CD14-positive monocyte (primary cell): ENCODE data around the gene TECPR2. TPM values are rescaled to one million over a fixed set of nuclear protein-coding genes. Genes with fewer than 3 reads are reported as not detected.

ENCODE experiments used
- DNase-seq, 3 donors: peaks; one replicate each; pipeline ENCODE4 v3.0.0-alpha.2; 2011 to 2022
- H2AFZ ChIP-seq: 2 replicates; pipeline ENCODE4 v1.6.0; 2012; ENCODE audit warnings: mild to moderate bottlenecking, low read depth, low read length, inconsistent platforms; ENCODE audit not compliant: insufficient read depth, poor library complexity, severe bottlenecking
- H3K27ac ChIP-seq, 2 donors: 1 replicate in 1 of 2; 2 replicates in 1 of 2; pipeline ENCODE4 v1.5.1; 2012 to 2013; ENCODE audit warnings: low read length in 2 of 2, control low read depth in 1 of 2, inconsistent platforms in 1 of 2, low read depth in 1 of 2, mild to moderate bottlenecking in 1 of 2
- H3K27me3 ChIP-seq, 2 donors: one replicate each; pipeline versions ENCODE4 v1.6.0 to v1.6.1; 2011 to 2013; ENCODE audit warnings: low read length in 2 of 2; ENCODE audit not compliant: control insufficient read depth in 2 of 2, insufficient read depth in 2 of 2
- H3K36me3 ChIP-seq, 2 donors: replicated peaks in 1 of 2; 1 replicate in 1 of 2; 2 replicates in 1 of 2; pipeline versions ENCODE4 v1.5.1 to v1.6.1; 2012 to 2013; ENCODE audit warnings: low read length in 2 of 2, control low read depth in 1 of 2, inconsistent platforms in 1 of 2, mild to moderate bottlenecking in 1 of 2; ENCODE audit not compliant: insufficient read depth in 2 of 2, control insufficient read depth in 1 of 2
- H3K4me1 ChIP-seq, 2 donors: 1 replicate in 1 of 2; 2 replicates in 1 of 2; pipeline versions ENCODE4 v1.5.1 to v1.6.1; 2012 to 2013; ENCODE audit warnings: low read length in 2 of 2, control low read depth in 1 of 2, inconsistent platforms in 1 of 2, mild to moderate bottlenecking in 1 of 2, moderate library complexity in 1 of 2; ENCODE audit not compliant: insufficient read depth in 2 of 2, control insufficient read depth in 1 of 2
- H3K4me2 ChIP-seq: replicated peaks from 2 replicates; pipeline ENCODE3; 2012; ENCODE audit warnings: low read length, moderate library complexity, mild to moderate bottlenecking; ENCODE audit not compliant: poor library complexity, severe bottlenecking; ENCODE audit errors: extremely low read depth
- H3K4me3 ChIP-seq, 3 experiments: fragments of 200-600 bp in 1 of 3; sonication (generic) in 1 of 3; replicated peaks in 1 of 3; 1 replicate in 2 of 3; 2 replicates in 1 of 3; pipeline ENCODE4 v1.5.1; 2011 to 2013; ENCODE audit warnings: low read length in 3 of 3, mild to moderate bottlenecking in 3 of 3, control low read depth in 2 of 3, low read depth in 2 of 3, inconsistent platforms in 1 of 3, moderate library complexity in 1 of 3
- H3K79me2 ChIP-seq: 2 replicates; pipeline ENCODE4 v1.6.0; 2012; ENCODE audit warnings: mild to moderate bottlenecking, control low read depth, inconsistent platforms, low read length, moderate library complexity; ENCODE audit not compliant: insufficient read depth
- H3K9ac ChIP-seq: 2 replicates; pipeline ENCODE4 v1.6.0; 2017; ENCODE audit warnings: low read length, mild to moderate bottlenecking; ENCODE audit not compliant: insufficient read depth, poor library complexity, severe bottlenecking
- H3K9me3 ChIP-seq, 2 donors: replicated peaks in 1 of 2; 1 replicate in 1 of 2; 2 replicates in 1 of 2; pipeline versions ENCODE4 v1.5.1 to v1.6.1; 2012 to 2013; ENCODE audit warnings: low read length in 2 of 2, control low read depth in 1 of 2; ENCODE audit not compliant: control insufficient read depth in 1 of 2, insufficient read depth in 1 of 2
- H4K20me1 ChIP-seq: 2 replicates; pipeline ENCODE4 v1.6.0; 2012; ENCODE audit warnings: mild to moderate bottlenecking, low read length, control low read depth, moderate library complexity; ENCODE audit not compliant: insufficient read depth
- H3K27ac Mint-ChIP-seq, 7 donors: one replicate each; pipeline ENCODE4 v1.8.0; 2020; ENCODE audit warnings: mild to moderate bottlenecking in 7 of 7, mixed read lengths in 7 of 7, moderate library complexity in 6 of 7, inconsistent platforms in 2 of 7
- H3K27me3 Mint-ChIP-seq, 3 donors: one replicate each; pipeline ENCODE4 v1.8.0; 2021 to 2022; ENCODE audit warnings: low read depth in 3 of 3, mild to moderate bottlenecking in 3 of 3, mixed read lengths in 3 of 3, moderate library complexity in 3 of 3, inconsistent platforms in 1 of 3
- H3K36me3 Mint-ChIP-seq, 2 donors: one replicate each; pipeline ENCODE4 v1.8.0; 2020; ENCODE audit warnings: mixed read lengths in 2 of 2, inconsistent platforms in 1 of 2, mild to moderate bottlenecking in 1 of 2
- H3K4me1 Mint-ChIP-seq: one replicate; pipeline ENCODE4 v1.8.0; 2020; ENCODE audit warnings: mild to moderate bottlenecking, mixed read lengths
- H3K4me3 Mint-ChIP-seq, 2 donors: one replicate each; pipeline ENCODE4 v1.8.0; 2020; ENCODE audit warnings: mild to moderate bottlenecking in 2 of 2, mixed read lengths in 2 of 2, moderate library complexity in 1 of 2
- H3K9me3 Mint-ChIP-seq, 7 donors: one replicate each; pipeline ENCODE4 v1.8.0; 2020 to 2022; ENCODE audit warnings: mixed read lengths in 7 of 7, mild to moderate bottlenecking in 6 of 7, moderate library complexity in 6 of 7, inconsistent platforms in 2 of 7
- CTCF ChIP-seq: fragments of 200-600 bp; IDR thresholded peaks from one replicate; pipeline ENCODE4 v1.8.0; 2022; ENCODE audit warnings: antibody characterized with exemption, mild to moderate bottlenecking
- WGBS: methylation state at CpG from one replicate; pipeline ENCODE4 v1.1.5; 2013; ENCODE audit warnings: missing lambda C conversion rate; ENCODE audit not compliant: insufficient coverage; 5-methylcytosine and 5-hydroxymethylcytosine counted together
- intact Hi-C, 2 donors: fragments of 100-400 bp; cut with micrococcal nuclease; formaldehyde crosslinking; loops; one replicate each; pipeline versions ENCODE4 v1.15.0 to v1.15.1; 2023
- polyA plus RNA-seq, 3 donors: library from polyadenylated mRNA; depleted of rRNA in 1 of 3; unstranded in 2 of 3; stranded (reverse) in 1 of 3; fragments of 300-500 nt in 2 of 3; fragments of >200 nt in 1 of 3; fragmentation: Illumina TruSeq in 2 of 3; gene quantifications; 1 replicate in 2 of 3; 2 replicates in 1 of 3; pipeline ENCODE4 v1.2.3, GENCODE V29; 2012 to 2021

The TECPR2 gene
- polyA plus RNA-seq, 3 donors = 2.8 to 10.4 (median 6.4) TPM

DNA sequence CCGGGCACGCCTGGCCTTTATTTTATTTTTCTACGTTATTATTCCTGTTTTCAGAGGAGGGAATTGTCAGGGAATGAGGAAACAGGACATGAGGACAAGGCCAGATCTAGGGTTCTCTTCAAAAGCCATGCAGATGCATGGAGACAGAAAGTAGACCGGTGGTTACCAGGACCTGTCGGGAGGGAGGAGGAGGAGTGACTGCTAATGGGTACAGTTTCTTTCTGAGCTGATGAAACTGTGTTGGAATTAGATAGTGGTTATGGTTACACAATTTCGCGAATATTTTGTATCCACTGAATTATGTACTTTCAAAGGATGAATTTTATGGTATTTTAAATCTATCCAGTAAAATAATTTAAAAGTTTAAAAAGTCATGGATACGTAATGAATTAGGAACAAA lies 31.9 kb upstream of the TECPR2 start:
- H3K27ac ChIP-seq = no peak overlapping the region
- no peaks in the 10 kb centered on the region for H4K20me1 ChIP-seq
- Mint-ChIP-seq H3K27ac (no peak overlapping the region), H3K4me3 (no peak overlapping the region), H3K27me3 (peaks cover 0 to 2% (median 1%) of the 10 kb centered on the region in 3 donors), H3K9me3 (no peaks in the 10 kb centered on the region), H3K36me3 (peaks cover 30 to 42% of the 10 kb centered on the region in 2 donors), H3K4me1 (peaks cover 8% of the 10 kb centered on the region)
- H3K9me3 ChIP-seq = no peaks in the 10 kb centered on the region
- no peaks in the 10 kb centered on the region for H3K79me2 ChIP-seq
- no peaks in the 10 kb centered on the region for H3K4me1 ChIP-seq
- no peak overlapping the region for H3K4me3 ChIP-seq
- 100% methylated on average over 1 of the region's 8 CpGs for WGBS
- intact Hi-C loops = no loop called here
- DNase-seq = no peak
- H3K27me3 ChIP-seq = no peaks in the 10 kb centered on the region
- no peak for TF ChIP-seq CTCF
- peaks cover 0 to 22% of the 10 kb centered on the region in 2 donors for H3K36me3 ChIP-seq
- H3K4me2 ChIP-seq = no peak overlapping the region
- no peak overlapping the region for H2AFZ ChIP-seq
- H3K9ac ChIP-seq = no peak overlapping the region

GRCh38 chr14:102333390-102333789 lies 29.4 kb upstream of the TECPR2 start:
- no peak for DNase-seq
- H3K4me3 Mint-ChIP-seq = no peak overlapping the region
- Histone ChIP-seq H3K27ac (peak overlapping the region in 1 of 2 donors; percentile 41), H2AFZ (no peak overlapping the region), H3K4me2 (no peak overlapping the region), H4K20me1 (no peaks in the 10 kb centered on the region), H3K9ac (no peak overlapping the region), H3K27me3 (no peaks in the 10 kb centered on the region), H3K9me3 (no peaks in the 10 kb centered on the region), H3K79me2 (no peaks in the 10 kb centered on the region), H3K4me3 (no peak overlapping the region), H3K36me3 (peaks cover 4 to 34% of the 10 kb centered on the region in 2 donors), H3K4me1 (no peaks in the 10 kb centered on the region)
- no peak for TF ChIP-seq CTCF
- H3K4me1 Mint-ChIP-seq = peaks cover 12% of the 10 kb centered on the region
- H3K9me3 Mint-ChIP-seq = peaks cover 0 to 3% (median 0%) of the 10 kb centered on the region in 7 donors
- peaks cover 40 to 59% of the 10 kb centered on the region in 2 donors for H3K36me3 Mint-ChIP-seq
- peaks cover 0 to 2% (median 1%) of the 10 kb centered on the region in 3 donors for H3K27me3 Mint-ChIP-seq
- 83% methylated on average over 7 of the region's 7 CpGs for WGBS
- H3K27ac Mint-ChIP-seq = peak overlapping the region in 5 of 7 donors; percentile 3 to 80 (median 19)
- intact Hi-C loops = no loop called here
